ENCODE results near the gene ID1. TPM values are rescaled to one million over a fixed set of nuclear protein-coding genes. Genes with fewer than 3 reads are reported as not detected.

Gene ID1
- total and polyA plus RNA-seq, 2 of the 13 experiments (the other 11 are each of a cell fraction or from before 2014, with no cell fraction given) = 320 to 419 TPM

- TF ChIP-seq ISL2 (CRISPR knock-in tag; IDR thresholded peaks at IDR 0.05) (peak; percentile 96), HNF4G (IDR thresholded peaks at IDR 0.05; ENCODE audit: borderline replicate concordance, low read depth, low read length) (peak; percentile 99), HNF4G (CRISPR knock-in tag; IDR thresholded peaks at IDR 0.05; ENCODE audit: borderline replicate concordance, low read depth) (peak; percentile 98), ZNF350 (CRISPR knock-in tag; IDR thresholded peaks at IDR 0.05; ENCODE audit: borderline replicate concordance, low read depth) (peak; percentile 92), SETDB1 (CRISPR knock-in tag; IDR thresholded peaks at IDR 0.05; ENCODE audit: borderline replicate concordance) (no peak), ARID4A (CRISPR knock-in tag; IDR thresholded peaks at IDR 0.05; ENCODE audit: borderline replicate concordance) (peak; percentile 96), PTBP1 (IDR thresholded peaks at IDR 0.05; ENCODE audit: low read depth, low read length, poor library complexity, severe bottlenecking) (peak; percentile 95), ZBTB3 (CRISPR knock-in tag; IDR thresholded peaks at IDR 0.05; ENCODE audit: borderline replicate concordance, low read depth) (peak; percentile 95), ZBTB7B (CRISPR knock-in tag; IDR thresholded peaks at IDR 0.05) (peak; percentile 99), NFKBIZ (CRISPR knock-in tag; IDR thresholded peaks at IDR 0.05) (peak; percentile 70; the same call in 1 of the 2 replicates), KLF12 (CRISPR knock-in tag; IDR thresholded peaks at IDR 0.05; ENCODE audit: borderline replicate concordance) (peak; percentile 91), MYNN (CRISPR knock-in tag; IDR thresholded peaks at IDR 0.05; ENCODE audit: low read depth) (no peak), SOX13 (IDR thresholded peaks at IDR 0.05) (no peak; the same call in 1 of the 2 replicates), SOX13 (CRISPR knock-in tag; conservative IDR thresholded peaks at IDR 0.05 in 1 of 2, IDR thresholded peaks at IDR 0.05 in 1 of 2) (peak in 1 of 2 experiments; percentile 91; a peak in 3 of 4 replicates), ZNF232 (CRISPR knock-in tag; IDR thresholded peaks at IDR 0.05; ENCODE audit: borderline replicate concordance) (peak; percentile 75; the same call in 1 of the 2 replicates), FIP1L1 (IDR thresholded peaks at IDR 0.05; ENCODE audit: borderline replicate concordance, insufficient read depth, low read depth, low read length) (peak; percentile 61; the same call in 1 of the 2 replicates), GATAD1 (CRISPR knock-in tag; IDR thresholded peaks at IDR 0.05) (peak; percentile 60), MTA1 (CRISPR knock-in tag; IDR thresholded peaks at IDR 0.05; ENCODE audit: borderline replicate concordance) (peak; percentile 99), ZNF10 (CRISPR knock-in tag; IDR thresholded peaks at IDR 0.05; ENCODE audit: borderline replicate concordance, low read depth) (no peak), SMAD3 (CRISPR knock-in tag; IDR thresholded peaks at IDR 0.05) (peak; percentile 93), MED8 (CRISPR knock-in tag; IDR thresholded peaks at IDR 0.05; ENCODE audit: insufficient replicate concordance) (peak; percentile 99), HDAC6 (IDR thresholded peaks at IDR 0.05; ENCODE audit: low read depth, low read length) (no peak), HNRNPLL (IDR thresholded peaks at IDR 0.05; ENCODE audit: low read depth, low read length, poor library complexity, severe bottlenecking) (peak; percentile 90)
These were observed 1.1 kb upstream of the ID1 start (continued) for GRCh38 chr20:31603822-31604566.

Data from HepG2 (cell line).